ENCODE measurements around the gene PTCD1. TPM values are rescaled to one million over a fixed set of nuclear protein-coding genes. Genes with fewer than 3 reads are reported as not detected.
"Not testable (repeated sequence)": the region's sequence is repeated elsewhere in the genome, so short reads cannot be mapped to it uniquely, and the experiment has no call there.

PTCD1 gene
- total RNA-seq, 1 experiment from 2014 or later: 11.1 TPM

DNA sequence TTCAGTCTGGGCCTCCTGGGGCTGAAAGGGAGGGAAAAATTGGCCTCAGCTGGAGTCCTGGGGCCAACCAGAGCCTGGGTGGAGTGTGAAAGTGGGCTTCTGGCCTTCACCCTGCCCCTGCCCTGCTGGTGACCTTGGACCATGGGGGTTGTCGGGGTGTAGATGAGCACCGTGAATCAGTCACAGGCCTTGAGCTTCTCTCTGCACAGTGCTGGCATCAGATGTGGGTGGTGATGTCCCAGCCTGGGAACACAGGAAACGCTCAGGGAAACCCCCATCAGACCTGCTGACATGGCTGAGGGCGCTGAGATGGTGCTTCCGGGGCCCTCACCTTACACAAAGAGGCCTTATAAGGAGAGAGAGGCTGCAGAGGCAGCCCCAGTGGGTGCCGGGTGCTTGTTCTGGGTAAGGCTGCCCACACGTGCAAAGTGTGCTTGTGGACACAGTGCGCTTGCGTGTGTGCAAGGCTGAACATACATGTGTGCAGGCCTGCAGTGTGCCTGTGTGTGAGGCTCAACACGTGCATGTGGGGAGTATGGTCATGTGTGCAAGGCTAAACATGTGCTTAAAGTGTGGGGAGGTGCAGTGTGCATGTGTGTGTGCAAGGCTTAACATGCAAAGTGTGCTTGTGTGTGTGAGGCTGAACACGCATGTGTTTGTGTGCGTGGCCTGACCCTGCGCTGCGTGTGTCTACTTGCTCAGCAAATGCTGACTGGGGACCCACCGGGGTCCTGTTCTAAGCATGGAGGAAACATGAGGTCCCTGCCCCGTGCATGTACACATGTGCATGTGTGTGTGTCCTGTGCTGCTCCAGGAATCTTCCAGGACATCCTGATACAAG, 57.6 kb downstream of the PTCD1 start (continued):
- TF ChIP-seq ZNF671 (CRISPR knock-in tag; IDR thresholded peaks at IDR 0.05): no peak

DNA sequence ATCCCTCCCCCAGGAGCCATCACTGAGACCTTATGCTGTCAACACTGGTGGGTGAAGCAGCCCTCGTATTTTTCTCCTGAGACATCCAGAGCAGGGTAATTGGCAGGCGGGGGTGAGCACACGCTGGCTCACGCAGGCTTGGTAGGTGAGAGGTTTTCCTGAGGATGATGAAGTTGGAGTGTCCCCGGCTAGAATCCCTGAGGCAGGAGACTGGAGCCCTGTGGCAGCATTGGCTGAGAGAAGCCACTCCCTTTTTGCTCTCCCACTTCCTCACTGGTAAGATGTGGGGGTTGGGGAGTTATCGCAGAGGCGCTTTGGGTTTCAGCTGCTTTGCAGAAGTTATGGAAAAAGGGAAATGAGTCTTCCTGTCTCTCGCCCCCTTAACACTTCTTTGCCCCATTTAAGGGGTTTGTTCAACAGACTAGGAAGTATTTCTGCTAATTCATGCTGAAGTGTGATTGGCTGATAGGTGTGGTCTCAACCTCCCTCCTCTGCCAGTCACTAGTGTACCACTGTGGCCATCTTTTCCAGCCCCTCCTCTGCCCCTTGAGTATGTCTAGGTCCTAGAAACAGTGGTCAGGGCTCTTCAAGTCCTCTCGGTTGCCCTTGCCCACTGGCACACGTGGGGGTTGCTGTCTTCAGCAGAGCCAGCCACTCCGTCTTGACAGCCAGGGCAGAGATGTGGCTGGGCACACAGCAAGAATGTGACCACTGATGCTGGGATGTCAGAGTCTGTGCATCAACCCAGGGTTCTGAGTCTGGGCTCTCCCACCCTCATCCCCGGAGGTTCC, 58.4 kb downstream of the PTCD1 start:
- DNase-seq (ENCODE audit: low spot score): no peak
- peak; percentile 33 for ATAC-seq
- no peaks in the 10 kb centered on the region for H3K9me3 Mint-ChIP-seq
- peaks cover 11% of the 10 kb centered on the region for H3K4me1 Mint-ChIP-seq
- H3K36me3 Mint-ChIP-seq: peaks cover 14% of the 10 kb centered on the region
- TF ChIP-seq ZNF121 (CRISPR knock-in tag; IDR thresholded peaks at IDR 0.05) (no peak), ZNF423 (CRISPR knock-in tag; IDR thresholded peaks at IDR 0.05) (no peak), ZNF416 (CRISPR knock-in tag; IDR thresholded peaks at IDR 0.05) (no peak), NFATC4 (CRISPR knock-in tag; IDR thresholded peaks at IDR 0.05) (no peak)
- TF ChIP-seq, protein P1, sequence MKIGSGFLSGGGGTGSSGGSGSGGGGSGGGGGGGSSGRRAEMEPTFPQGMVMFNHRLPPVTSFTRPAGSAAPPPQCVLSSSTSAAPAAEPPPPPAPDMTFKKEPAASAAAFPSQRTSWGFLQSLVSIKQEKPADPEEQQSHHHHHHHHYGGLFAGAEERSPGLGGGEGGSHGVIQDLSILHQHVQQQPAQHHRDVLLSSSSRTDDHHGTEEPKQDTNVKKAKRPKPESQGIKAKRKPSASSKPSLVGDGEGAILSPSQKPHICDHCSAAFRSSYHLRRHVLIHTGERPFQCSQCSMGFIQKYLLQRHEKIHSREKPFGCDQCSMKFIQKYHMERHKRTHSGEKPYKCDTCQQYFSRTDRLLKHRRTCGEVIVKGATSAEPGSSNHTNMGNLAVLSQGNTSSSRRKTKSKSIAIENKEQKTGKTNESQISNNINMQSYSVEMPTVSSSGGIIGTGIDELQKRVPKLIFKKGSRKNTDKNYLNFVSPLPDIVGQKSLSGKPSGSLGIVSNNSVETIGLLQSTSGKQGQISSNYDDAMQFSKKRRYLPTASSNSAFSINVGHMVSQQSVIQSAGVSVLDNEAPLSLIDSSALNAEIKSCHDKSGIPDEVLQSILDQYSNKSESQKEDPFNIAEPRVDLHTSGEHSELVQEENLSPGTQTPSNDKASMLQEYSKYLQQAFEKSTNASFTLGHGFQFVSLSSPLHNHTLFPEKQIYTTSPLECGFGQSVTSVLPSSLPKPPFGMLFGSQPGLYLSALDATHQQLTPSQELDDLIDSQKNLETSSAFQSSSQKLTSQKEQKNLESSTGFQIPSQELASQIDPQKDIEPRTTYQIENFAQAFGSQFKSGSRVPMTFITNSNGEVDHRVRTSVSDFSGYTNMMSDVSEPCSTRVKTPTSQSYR (CRISPR knock-in tag; IDR thresholded peaks at IDR 0.05): no peak
- TF ChIP-seq, protein P2, sequence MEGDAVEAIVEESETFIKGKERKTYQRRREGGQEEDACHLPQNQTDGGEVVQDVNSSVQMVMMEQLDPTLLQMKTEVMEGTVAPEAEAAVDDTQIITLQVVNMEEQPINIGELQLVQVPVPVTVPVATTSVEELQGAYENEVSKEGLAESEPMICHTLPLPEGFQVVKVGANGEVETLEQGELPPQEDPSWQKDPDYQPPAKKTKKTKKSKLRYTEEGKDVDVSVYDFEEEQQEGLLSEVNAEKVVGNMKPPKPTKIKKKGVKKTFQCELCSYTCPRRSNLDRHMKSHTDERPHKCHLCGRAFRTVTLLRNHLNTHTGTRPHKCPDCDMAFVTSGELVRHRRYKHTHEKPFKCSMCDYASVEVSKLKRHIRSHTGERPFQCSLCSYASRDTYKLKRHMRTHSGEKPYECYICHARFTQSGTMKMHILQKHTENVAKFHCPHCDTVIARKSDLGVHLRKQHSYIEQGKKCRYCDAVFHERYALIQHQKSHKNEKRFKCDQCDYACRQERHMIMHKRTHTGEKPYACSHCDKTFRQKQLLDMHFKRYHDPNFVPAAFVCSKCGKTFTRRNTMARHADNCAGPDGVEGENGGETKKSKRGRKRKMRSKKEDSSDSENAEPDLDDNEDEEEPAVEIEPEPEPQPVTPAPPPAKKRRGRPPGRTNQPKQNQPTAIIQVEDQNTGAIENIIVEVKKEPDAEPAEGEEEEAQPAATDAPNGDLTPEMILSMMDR (IDR thresholded peaks at IDR 0.05): no peak
- TF ChIP-seq, protein P3, sequence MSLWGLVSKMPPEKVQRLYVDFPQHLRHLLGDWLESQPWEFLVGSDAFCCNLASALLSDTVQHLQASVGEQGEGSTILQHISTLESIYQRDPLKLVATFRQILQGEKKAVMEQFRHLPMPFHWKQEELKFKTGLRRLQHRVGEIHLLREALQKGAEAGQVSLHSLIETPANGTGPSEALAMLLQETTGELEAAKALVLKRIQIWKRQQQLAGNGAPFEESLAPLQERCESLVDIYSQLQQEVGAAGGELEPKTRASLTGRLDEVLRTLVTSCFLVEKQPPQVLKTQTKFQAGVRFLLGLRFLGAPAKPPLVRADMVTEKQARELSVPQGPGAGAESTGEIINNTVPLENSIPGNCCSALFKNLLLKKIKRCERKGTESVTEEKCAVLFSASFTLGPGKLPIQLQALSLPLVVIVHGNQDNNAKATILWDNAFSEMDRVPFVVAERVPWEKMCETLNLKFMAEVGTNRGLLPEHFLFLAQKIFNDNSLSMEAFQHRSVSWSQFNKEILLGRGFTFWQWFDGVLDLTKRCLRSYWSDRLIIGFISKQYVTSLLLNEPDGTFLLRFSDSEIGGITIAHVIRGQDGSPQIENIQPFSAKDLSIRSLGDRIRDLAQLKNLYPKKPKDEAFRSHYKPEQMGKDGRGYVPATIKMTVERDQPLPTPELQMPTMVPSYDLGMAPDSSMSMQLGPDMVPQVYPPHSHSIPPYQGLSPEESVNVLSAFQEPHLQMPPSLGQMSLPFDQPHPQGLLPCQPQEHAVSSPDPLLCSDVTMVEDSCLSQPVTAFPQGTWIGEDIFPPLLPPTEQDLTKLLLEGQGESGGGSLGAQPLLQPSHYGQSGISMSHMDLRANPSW (CRISPR knock-in tag; conservative IDR thresholded peaks at IDR 0.05; ENCODE audit: low read depth): no peak
- peak overlapping the region; percentile 83; the same call in 1 of the 2 replicates for H3K27ac Mint-ChIP-seq
- H3K27me3 Mint-ChIP-seq (ENCODE audit: low read depth): no peaks in the 10 kb centered on the region
- ChIA-PET POLR2A (no interaction called here), CTCF (interaction anchor here (1.5 kb wide), 1 partner anchor 14 kb away, joined by 7 read pairs; no protein-coding TSS in a partner anchor)
- H3K4me3 Mint-ChIP-seq: peak overlapping the region; percentile 5; the same call in 1 of the 2 replicates

DNA sequence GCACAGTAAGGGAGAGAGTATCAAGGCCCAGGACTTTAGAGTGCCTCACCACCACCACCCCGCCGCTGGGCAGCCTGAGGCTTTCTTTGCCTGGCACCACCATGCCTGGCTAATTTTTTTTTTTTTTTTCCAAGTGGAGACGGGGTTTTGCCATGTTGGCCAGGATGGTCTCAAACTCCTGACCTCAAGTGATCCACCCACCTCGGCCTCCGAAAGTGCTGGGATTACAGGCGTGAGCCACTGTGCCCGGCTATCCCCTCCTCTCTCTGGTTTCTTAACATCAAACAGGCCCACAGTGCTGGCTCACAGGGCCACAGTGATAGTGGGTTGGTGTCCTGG, 58.9 kb downstream of the PTCD1 start:
- not testable (repeated sequence) for ATAC-seq
- CTCF ChIA-PET: interaction anchor here (1.5 kb wide), 1 partner anchor 14 kb away, joined by 7 read pairs; no protein-coding TSS in a partner anchor

DNA sequence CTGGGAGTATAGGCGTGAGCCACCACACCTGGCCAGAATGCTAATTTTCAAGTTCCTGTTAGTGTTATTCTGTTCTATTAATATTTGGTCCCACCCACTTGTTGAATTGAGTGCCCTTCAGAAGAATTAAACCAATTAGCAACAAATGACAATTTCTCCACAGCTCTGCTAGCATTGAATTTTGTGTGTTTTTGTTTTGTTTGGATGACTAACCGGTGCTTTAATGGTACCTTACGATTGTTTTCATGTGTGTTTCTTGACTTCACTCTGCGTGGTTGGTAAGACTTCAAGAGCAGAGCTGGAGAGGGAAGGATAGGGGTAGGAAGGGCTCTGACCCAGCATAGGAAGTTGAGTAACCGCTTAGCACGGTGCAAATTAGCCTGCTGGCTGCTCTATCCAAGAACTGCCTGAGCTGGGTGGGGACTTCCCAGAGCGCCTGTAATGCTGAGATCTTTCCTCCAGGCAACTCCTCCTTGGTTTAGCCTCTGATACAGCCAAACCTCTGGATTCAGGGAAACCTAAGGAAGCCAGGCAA, 59.5 kb downstream of the PTCD1 start:
- DNase-seq (ENCODE audit: low spot score) (no peak), ATAC-seq (no peak)
- H3K36me3 Mint-ChIP-seq: peaks cover 14% of the 10 kb centered on the region
- H3K4me1 Mint-ChIP-seq: peaks cover 11% of the 10 kb centered on the region
- H3K9me3 Mint-ChIP-seq: no peaks in the 10 kb centered on the region
- ChIA-PET CTCF (interaction anchor here (1.5 kb wide), 1 partner anchor 13 kb away, joined by 7 read pairs; no protein-coding TSS in a partner anchor), POLR2A (no interaction called here)
- H3K4me3 Mint-ChIP-seq: no peak overlapping the region
- no peaks in the 10 kb centered on the region for H3K27me3 Mint-ChIP-seq (ENCODE audit: low read depth)
- H3K27ac Mint-ChIP-seq: peak overlapping the region; percentile 37
- TF ChIP-seq ETV6 (CRISPR knock-in tag; IDR thresholded peaks at IDR 0.05): no peak
- no peak for TF ChIP-seq CBFB (CRISPR knock-in tag; IDR thresholded peaks at IDR 0.05; ENCODE audit: low read depth)
- TF ChIP-seq, protein P4, sequence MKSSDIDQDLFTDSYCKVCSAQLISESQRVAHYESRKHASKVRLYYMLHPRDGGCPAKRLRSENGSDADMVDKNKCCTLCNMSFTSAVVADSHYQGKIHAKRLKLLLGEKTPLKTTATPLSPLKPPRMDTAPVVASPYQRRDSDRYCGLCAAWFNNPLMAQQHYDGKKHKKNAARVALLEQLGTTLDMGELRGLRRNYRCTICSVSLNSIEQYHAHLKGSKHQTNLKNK (CRISPR knock-in tag; IDR thresholded peaks at IDR 0.05): no peak
- TF ChIP-seq, protein P5, sequence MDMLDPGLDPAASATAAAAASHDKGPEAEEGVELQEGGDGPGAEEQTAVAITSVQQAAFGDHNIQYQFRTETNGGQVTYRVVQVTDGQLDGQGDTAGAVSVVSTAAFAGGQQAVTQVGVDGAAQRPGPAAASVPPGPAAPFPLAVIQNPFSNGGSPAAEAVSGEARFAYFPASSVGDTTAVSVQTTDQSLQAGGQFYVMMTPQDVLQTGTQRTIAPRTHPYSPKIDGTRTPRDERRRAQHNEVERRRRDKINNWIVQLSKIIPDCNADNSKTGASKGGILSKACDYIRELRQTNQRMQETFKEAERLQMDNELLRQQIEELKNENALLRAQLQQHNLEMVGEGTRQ (CRISPR knock-in tag; IDR thresholded peaks at IDR 0.05): no peak
- TF ChIP-seq, protein P6, sequence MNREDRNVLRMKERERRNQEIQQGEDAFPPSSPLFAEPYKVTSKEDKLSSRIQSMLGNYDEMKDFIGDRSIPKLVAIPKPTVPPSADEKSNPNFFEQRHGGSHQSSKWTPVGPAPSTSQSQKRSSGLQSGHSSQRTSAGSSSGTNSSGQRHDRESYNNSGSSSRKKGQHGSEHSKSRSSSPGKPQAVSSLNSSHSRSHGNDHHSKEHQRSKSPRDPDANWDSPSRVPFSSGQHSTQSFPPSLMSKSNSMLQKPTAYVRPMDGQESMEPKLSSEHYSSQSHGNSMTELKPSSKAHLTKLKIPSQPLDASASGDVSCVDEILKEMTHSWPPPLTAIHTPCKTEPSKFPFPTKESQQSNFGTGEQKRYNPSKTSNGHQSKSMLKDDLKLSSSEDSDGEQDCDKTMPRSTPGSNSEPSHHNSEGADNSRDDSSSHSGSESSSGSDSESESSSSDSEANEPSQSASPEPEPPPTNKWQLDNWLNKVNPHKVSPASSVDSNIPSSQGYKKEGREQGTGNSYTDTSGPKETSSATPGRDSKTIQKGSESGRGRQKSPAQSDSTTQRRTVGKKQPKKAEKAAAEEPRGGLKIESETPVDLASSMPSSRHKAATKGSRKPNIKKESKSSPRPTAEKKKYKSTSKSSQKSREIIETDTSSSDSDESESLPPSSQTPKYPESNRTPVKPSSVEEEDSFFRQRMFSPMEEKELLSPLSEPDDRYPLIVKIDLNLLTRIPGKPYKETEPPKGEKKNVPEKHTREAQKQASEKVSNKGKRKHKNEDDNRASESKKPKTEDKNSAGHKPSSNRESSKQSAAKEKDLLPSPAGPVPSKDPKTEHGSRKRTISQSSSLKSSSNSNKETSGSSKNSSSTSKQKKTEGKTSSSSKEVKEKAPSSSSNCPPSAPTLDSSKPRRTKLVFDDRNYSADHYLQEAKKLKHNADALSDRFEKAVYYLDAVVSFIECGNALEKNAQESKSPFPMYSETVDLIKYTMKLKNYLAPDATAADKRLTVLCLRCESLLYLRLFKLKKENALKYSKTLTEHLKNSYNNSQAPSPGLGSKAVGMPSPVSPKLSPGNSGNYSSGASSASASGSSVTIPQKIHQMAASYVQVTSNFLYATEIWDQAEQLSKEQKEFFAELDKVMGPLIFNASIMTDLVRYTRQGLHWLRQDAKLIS (CRISPR knock-in tag; IDR thresholded peaks at IDR 0.05; ENCODE audit: borderline replicate concordance): no peak
- no peak for TF ChIP-seq MXD4 (CRISPR knock-in tag; IDR thresholded peaks at IDR 0.05; ENCODE audit: borderline replicate concordance)

More for the DNA sequence above, 58.9 kb downstream of the PTCD1 start:
- H3K27me3 Mint-ChIP-seq (ENCODE audit: low read depth); DNase-seq (ENCODE audit: low spot score); H3K9me3 Mint-ChIP-seq; POLR2A ChIA-PET: not testable (repeated sequence)
- peak overlapping the region; percentile 83; the same call in 1 of the 2 replicates for H3K27ac Mint-ChIP-seq
- H3K4me1 Mint-ChIP-seq: peaks cover 11% of the 10 kb centered on the region
- H3K4me3 Mint-ChIP-seq: peak overlapping the region; percentile 5; the same call in 1 of the 2 replicates
- peaks cover 14% of the 10 kb centered on the region for H3K36me3 Mint-ChIP-seq

Measured in WTC11 (cell line).